IPS-18c (cell line): ENCODE measurements around the gene TGFB3.

Source experiments
- H3K4me3 ChIP-seq: 2 replicates; pipeline ENCODE4 v1.7.0; 2013; ENCODE audit warnings: low read depth, mild to moderate bottlenecking, low read length, moderate library complexity; ENCODE audit not compliant: insufficient read depth
- H3K9me3 ChIP-seq: one replicate; pipeline ENCODE4 v1.6.1; 2013; ENCODE audit warnings: mild to moderate bottlenecking, low read length, moderate library complexity; ENCODE audit not compliant: control insufficient read depth, insufficient read depth

The TGFB3 gene

DNA sequence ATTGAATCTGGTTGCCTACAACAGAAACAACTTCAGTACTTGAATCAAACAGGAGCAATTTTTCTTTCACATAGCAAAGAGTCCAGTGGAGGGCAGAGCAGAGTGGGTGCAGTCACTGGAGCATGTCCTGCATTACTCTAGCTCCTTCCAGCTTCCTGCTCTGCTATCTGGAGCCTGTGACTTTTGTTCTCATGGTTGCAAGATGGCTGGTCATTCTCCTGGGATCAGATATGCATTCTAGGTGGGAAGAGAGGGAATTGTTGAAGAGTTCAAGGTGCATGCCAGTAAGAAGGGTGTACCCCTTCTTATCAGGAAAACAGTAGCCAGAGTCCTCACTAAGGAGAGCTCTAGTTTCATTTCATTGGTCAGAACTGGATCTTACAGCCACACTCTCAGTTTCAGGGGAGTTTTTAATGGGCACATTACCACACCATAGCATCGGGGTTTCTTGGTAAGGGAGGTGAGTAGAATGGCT, 11.8 kb upstream of the TGFB3 start:
- no peaks in the 10 kb centered on the region for H3K9me3 ChIP-seq
- H3K4me3 ChIP-seq, result no peak overlapping the region

DNA sequence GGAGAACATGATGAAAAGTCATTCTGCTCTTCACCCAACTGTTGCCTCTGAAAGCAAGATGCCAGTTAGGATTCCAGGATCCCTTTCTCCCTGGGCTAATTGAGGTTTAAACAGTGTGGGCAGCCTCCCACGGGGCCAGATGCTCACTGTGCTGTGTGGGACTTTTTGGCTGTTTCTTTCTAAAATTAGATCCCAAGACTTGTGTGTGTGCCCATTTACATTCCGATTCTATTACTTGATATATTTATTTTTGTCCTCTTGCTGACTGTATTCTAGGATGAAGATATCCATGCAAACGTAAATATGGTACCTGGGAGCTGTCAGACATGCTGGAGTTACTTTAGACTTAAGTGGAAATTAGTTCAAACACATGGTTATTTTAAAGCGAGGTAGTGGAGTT, 10.0 kb upstream of the TGFB3 start:
- H3K4me3 ChIP-seq, result no peak overlapping the region
- H3K9me3 ChIP-seq, result no peaks in the 10 kb centered on the region

DNA sequence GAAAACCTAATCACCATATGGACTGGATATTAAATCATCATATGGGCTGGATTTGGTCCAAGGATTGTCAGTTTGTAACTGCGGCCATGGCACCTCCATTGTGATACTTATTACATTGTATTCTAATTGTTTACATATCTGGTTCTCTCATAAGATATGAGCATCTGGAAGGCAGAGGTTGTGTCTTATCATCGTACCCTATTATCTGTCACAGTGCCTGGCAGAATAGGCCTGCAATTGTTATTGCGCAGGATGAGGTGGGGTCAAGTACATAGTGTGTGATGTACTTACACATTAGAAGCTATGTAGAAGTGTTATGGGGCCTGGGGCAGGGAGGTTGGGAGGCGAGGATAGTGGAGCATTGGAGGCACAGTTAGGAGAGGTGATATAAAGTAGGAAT, 8.5 kb upstream of the TGFB3 start:
- Histone ChIP-seq H3K9me3 (no peaks in the 10 kb centered on the region), H3K4me3 (no peak overlapping the region)

DNA sequence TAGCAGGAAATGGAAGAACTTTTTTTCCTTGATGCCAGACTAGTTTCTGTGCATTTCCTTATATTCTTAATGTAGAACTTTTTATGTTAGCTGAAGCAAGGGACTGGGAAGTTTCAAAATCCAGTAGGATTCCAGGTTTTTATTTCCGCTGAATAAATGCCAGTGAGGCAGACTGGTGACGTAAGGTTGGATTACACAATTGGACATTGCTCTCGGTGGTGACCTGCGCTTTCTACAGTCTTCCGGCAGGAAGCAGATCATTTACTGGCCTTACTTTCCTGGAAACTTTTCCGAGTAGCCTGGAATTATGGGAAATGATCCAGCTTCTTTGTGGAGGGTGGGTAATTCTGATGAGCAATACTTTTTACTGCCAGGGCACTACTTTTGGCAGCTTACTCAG, 7.3 kb upstream of the TGFB3 start:
- Histone ChIP-seq H3K4me3 (no peak overlapping the region), H3K9me3 (no peaks in the 10 kb centered on the region)

DNA sequence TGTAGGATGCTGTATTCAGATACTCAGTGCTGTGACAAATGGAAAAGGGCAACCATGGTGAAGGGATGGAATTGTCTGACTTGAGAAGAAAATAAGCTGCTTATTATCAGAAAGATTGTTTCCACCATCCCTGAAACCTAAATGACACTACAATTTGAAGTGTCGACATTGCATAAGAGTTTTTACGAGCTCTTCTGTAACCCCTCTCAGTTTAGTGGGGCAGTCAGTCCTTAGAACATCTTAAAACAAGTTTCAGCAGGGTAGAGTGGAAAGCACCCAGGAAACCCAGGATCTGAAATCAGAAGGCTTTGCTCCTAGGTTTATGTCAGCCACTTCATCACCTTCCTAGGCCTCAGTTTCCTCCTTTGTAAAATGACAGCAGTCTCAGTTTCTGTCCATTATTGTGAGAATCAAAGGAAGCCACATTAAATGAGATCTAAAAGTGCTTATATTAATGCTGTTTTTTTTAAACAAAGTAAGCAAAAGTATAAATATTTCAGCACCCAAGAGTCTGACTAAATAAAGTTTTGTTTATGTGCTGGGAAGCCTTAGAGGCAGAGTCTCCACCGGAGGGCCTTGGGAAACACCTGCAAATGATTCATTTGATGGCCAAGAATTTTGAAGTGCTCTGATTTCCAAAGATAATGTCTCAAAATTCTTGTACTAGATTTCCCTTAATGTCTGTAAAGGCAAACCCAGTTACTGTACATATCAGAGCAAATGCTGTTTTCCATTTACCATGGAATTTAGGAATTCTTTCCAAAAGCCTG, 5.6 kb upstream of the TGFB3 start:
- Histone ChIP-seq H3K9me3 (no peaks in the 10 kb centered on the region), H3K4me3 (no peak overlapping the region)

DNA sequence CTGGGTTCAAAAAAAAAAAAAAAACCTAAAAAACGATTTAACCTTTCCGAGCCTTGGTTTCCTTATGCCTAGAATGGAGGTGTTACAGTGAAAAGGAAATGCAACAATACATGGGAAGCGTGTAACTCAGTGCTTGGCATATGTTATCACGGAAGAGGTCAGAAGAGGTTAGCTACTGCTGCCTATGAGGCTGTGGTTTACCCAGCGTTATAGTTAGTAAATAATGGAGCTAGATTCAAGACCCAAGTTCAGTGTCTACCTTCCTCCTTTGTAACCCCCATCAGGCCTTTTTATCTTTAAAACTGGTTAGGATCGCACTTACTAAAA, 4.6 kb upstream of the TGFB3 start:
- Histone ChIP-seq H3K4me3 (peak overlapping the region; percentile 95), H3K9me3 (peaks cover 2% of the 10 kb centered on the region)

DNA sequence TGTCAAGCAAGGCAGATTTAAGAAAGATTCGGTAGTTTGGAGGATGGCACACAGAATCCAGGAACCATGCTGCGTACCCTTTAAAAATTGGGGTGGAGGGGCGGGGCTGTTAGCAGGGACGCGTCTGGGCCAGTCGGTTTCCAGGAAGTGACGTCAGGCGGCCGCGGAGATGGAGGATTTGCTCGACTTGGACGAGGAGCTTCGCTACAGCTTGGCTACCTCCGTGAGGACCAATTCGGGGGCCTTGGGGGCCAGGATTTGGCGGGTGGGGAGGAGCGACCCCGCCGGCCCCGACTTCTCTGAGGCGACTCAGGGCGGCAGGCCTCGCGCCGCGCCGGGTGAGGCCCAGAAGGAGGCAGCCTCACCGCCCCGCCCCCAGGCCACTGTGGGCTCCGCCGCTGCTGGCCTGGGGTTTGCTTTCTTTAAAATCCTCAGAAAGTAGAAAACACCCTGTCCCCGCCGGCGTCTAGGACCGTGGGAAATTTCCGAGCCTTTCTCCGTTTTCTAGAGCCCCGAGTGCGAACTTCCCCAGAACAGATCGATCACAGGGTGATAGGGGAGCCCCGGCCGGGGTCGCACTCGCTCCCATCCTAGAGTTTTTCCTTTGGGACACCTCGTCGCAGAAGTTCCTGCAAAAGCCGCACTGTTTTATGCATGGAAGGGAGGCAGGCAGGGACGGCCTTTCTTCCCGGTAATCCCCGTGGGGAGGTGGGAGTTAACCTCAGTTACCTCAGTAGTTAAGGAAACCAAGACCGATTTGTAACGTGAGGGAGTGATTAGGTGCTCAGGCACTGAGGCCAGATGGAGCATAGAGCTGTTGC, 4.0 kb upstream of the TGFB3 start, which contains the start of gene IFT43:
IFT43 (plus strand) TSS at position 146 of the 821 bp plus-strand sequence; CDS start at position 170, 24 bp downstream.
- Histone ChIP-seq H3K9me3 (peaks cover 2% of the 10 kb centered on the region), H3K4me3 (peak within 1 kb of the TSS; percentile 95)

DNA sequence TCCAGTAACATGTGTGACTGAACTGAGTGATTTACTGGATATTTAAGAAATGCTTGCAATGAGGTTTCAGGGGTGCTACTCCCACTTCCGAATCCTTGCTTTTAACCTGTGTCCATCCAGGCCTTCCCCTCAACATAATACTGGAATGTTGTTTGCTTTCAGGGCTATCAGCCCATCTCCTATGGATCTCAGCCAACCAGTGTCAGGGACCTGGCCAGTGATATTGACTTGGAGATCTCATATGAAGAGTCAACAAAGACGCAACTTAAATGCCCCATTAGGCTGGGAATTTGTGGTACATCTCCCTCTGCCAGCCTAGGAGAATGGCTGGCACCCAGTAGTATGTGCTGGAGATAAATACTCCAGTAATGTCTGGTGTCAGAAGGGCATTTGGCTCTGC, 2.9 kb upstream of the TGFB3 start:
- H3K4me3 ChIP-seq, result no peak overlapping the region
- peaks cover 2% of the 10 kb centered on the region for H3K9me3 ChIP-seq

DNA sequence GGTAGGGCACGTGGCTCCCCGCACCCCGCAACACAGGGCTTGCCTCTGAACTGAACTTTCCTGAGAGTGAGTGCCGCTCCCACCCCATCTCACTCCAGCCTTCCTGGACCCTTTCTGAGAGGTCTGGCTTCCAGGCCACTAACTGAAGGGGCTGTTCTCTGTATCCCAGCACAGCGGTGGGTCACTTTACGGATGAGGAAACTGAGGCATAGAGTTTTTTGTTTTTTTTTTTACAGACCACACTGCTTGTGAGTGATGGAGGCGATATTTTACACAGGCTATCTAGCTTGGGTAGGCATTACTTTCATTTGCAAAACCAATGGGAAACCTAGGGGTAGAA, 1.2 kb upstream of the TGFB3 start:
- Histone ChIP-seq H3K9me3 (peaks cover 2% of the 10 kb centered on the region), H3K4me3 (peak overlapping the region; percentile 71)

DNA sequence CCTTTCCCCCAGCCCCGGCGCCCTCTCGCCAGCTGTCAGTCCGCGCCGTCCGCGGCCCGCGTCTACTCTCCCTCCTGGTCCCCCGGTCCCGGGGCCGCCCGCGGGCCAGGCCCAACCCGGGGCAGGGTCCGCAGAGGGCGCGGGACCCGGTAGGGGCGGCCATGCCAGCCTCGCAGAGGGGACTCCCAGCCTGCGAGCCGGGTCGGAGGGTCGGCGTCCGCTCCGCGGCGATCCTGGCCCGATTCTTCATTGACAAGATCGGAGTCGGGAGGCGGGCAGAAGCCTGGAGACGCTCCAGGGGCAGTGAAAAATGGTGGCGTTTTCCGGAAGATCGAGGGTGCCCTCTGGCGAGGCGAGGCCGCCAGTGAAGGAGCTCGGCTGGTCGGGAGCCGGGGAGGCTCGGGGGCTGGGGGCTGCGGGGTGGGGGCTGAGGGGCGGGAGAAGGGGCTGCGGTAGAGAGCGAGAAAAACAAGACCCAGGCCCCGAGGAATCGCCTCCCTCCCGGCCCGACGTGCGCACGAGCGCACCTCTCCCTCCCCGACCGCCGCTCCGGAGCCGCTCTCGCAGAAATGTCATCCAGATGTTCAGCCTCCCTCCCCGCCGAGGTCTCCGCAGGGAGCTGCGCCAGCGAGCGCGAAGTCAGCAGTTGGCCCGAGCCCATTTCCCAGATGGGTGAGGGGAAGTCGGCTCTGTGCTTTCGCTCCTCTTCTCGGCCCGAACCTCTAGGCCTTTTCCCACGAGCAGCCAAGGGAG, 647 bp upstream of the TGFB3 start:
- peak overlapping the region; percentile 71 for H3K4me3 ChIP-seq
- peaks cover 2% of the 10 kb centered on the region for H3K9me3 ChIP-seq

DNA sequence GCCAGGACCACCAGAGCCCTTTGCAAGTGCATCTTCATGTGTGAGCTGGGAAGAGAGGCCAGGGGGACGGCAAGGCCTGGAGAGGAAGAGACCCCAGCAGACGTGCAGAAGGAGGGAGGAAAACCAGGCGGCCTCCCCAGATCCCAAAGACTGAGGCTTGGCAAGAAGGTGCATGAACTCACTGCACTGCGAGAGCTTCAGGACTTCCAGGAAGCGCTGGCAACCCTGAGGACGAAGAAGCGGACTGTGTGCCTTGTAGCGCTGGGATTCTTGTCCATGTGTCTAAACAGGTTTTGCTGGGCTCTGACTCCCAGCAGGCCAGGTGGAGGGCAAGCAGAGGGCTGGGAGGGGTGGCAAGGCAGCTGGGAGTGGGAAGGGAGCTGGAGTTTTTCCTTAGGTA, 939 bp downstream of the TGFB3 start:
- Histone ChIP-seq H3K9me3 (peaks cover 2% of the 10 kb centered on the region), H3K4me3 (no peak overlapping the region; the same call in 1 of the 2 replicates)

DNA sequence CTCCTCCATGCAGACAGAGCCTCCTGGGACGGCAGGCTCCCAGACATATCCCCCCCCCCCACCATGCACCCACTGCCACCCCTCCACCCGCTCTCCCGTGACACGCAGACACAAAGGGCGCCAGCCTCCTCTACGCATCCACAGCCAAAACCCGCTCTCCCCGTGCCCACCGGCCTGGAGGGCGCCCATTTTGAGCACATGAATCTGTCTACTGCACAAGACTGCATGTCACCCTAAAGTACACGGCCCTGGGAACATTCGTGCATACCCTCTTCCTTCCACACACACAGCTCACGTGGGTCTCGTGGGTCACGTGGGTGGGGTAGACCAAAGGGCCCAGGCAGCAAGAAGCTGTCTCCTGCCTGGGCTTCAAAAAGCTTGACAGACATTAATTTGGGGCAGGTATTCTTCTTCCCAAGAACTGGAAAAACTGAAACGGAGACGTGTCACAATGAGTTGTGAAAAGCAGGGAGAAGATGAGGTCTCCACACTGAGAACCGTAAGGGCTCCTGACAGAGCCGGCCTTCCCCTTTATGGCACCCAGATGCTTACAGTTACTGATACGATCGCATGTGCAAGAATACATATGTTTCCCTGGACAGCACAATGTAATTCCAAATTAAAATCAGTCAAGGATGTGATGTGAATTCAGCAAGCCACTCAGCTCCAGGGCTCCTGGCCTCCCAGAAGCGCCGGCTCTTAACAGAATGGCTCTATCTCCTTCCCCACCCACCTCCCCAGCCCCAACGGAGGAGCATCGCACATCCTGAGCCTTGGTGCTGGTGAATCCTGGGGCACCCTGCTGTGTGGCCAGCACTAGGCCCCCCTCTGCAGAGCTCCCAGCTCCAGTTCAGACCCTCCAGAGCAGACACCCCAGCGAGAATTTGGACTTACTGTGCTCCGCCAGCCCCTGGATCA, 1.9 kb downstream of the TGFB3 start:
- H3K4me3 ChIP-seq, result no peak overlapping the region
- H3K9me3 ChIP-seq, result peaks cover 2% of the 10 kb centered on the region

DNA sequence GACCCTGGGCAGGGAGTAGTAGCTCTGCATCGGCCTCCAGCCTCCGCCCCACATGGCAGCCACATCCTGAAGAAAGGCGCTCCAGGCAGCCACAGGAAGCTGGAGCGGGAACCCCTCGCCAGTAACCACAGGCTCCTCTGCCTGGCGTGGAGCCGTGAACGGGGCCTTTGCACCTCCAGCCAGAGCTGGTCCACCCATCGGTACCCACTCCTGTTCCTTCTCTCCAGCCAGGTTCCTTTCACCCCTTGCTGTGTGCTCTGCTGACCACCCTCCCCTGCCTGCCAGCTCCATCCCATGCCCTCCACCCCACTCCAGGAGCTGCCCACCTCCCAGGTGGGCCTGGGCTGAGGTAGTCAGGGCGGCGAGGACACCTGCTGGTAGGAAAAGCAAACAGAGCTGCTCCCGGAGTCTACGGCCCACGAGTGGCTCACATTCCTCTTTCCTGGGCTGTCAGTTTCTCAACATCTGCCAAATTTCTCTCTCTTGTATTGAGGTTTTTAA, 2.7 kb downstream of the TGFB3 start:
- peaks cover 2% of the 10 kb centered on the region for H3K9me3 ChIP-seq
- no peak overlapping the region for H3K4me3 ChIP-seq

DNA sequence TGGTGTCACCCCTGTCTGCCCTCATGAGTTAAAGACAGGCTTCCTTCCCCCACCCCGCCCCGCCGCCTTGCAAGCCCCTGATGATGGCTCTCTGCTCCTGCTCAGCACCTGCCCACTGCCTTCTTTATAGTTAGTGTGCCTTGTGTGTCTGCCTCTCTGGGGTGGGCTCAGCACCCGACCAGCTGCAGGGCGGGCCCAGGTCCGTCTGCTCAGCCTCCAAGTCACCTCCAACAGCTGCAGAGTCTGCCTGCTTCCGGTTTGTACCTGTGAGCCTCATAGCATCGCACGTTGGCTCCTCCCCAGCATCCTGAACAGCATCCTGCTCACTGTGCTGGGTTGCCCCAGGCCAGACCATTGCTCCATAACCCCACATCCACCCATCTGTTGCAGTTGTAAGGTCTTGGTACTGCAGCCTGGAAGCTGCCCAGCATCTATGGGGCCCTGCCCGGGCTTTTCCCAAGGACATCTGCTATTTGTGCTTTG, 3.5 kb downstream of the TGFB3 start:
- H3K9me3 ChIP-seq, result peaks cover 2% of the 10 kb centered on the region

DNA sequence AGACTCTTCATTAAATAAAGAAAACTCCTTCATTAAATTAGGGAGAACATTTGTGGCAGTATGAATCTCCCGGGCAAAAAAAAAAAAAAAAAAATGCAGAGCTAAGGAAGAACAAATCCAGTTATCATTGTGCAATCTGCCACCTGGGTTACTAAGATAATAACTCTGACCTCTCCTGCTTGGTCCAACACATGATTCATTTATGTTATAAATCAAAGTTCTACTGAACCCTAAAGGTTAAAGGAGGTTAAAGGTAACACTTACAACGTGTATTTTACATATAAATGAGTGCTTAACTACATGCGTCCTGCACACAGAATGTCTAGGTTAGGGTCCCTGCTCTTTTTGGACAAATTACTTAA, 4.2 kb downstream of the TGFB3 start:
- Histone ChIP-seq H3K4me3 (no peak overlapping the region), H3K9me3 (peaks cover 2% of the 10 kb centered on the region)

More for the DNA sequence above, 3.5 kb downstream of the TGFB3 start:
- H3K4me3 ChIP-seq, result no peak overlapping the region

DNA sequence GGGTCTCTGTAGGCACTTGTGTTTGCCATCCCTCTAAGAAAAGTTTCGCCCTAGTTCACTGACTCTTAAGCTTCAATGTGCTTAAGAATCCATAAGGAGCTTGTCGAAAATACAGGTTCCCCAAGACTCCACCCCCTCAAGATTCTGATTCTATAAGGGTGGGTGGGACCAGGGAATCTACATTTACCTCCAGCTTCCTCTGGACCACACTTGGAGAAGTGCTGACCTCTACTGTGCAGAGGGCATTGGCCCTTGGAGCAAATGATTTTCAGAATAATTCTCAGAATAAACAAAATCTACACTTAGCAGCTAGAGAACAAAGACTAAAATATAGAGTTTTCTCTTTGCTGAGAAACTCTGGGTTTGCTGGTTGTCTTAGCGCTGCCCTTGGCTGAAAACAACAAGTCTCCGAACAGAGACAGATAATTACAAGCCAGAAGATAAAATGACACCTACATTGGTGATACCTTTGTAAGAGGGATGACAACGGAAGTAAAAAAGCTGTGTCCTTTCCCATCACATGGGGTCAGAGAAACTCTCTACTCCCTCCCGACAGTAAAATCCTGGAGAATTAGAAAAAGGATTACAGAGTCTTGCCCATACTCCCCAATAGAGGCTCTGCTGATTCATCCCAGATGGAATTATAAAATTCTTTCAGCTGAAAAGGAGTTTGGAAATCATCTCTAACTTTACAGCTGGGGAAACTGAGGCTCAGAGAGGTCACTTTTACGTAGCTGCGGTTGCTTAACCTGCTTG, 4.8 kb downstream of the TGFB3 start:
- no peak overlapping the region for H3K4me3 ChIP-seq

More for the DNA sequence above, 4.8 kb downstream of the TGFB3 start:
- H3K9me3 ChIP-seq, result peaks cover 2% of the 10 kb centered on the region
